ENCODE measurements around the gene REEP5.

GRCh38 chr5:112878760-112879159 lies 43.3 kb downstream of the REEP5 start:
- TF ChIP-seq CTCF (IDR thresholded peaks at IDR 0.05; ENCODE audit: insufficient read depth, low read depth, low read length) (no peak), EZH2 (IDR thresholded peaks at IDR 0.05; ENCODE audit: insufficient read depth, low read length) (no peak)
